HG02623 (cell line): ENCODE data around the gene GOLGA2.
"Not testable (repeated sequence)": the region's sequence is repeated elsewhere in the genome, so short reads cannot be mapped to it uniquely, and the experiment has no call there.

Experiments
- ATAC-seq: cut with Tn5 transposase; IDR thresholded peaks from one replicate; pipeline ENCODE4 v1.9.1; 2021; ENCODE audit warnings: moderate library complexity; ENCODE audit not compliant: unreplicated experiment

GOLGA2 gene

DNA sequence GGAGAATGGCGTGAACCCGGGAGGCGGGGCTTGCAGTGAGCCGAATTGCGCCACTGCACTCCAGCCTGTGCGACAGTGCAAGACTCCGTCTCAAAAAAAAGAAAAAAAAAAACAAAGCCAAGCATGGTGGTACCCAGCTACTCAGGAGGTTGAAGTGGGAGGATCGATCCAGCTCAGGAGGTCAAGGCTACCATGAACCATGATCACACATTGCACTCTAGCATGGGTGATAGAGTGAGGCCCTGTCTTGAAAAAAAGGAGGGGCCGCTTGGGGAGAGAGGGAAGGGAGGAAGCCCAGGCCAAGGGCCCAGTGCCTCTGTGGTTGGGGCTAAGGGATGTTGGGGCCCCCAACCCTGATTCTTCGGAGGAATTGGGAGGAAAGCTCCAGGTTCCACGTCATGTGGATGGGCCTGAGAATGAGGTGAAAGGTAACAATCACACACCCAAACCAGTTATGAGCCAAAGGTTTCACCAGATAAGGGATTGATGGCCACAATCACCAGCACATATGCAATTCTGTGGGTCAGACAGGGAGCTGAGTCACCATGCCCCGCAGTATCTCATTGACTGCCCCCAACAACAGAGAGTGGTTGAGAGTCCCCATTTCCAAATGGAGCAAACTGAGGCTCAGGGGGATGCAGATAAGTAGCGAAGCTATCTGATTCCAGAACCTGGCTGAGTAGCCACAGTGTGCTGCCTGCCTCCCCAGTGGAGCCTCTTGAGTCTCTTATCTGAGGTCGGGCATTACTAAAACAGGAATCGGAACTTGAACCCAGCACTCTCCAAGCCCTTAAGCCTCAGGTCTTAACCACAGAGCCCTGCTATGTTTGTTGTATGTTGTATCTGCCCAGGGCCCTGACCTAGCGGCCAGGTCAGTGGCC is 20.8 kb upstream of the GOLGA2 start:
- ATAC-seq = no peak

- no peak for ATAC-seq
Observed at GRCh38 chr9:128294142-128294541, 18.3 kb upstream of the GOLGA2 start.

GRCh38 chr9:128293091-128293490 is 17.3 kb upstream of the GOLGA2 start:
- no peak for ATAC-seq

GRCh38 chr9:128292009-128292408 is 16.2 kb upstream of the GOLGA2 start:
- no peak for ATAC-seq

DNA sequence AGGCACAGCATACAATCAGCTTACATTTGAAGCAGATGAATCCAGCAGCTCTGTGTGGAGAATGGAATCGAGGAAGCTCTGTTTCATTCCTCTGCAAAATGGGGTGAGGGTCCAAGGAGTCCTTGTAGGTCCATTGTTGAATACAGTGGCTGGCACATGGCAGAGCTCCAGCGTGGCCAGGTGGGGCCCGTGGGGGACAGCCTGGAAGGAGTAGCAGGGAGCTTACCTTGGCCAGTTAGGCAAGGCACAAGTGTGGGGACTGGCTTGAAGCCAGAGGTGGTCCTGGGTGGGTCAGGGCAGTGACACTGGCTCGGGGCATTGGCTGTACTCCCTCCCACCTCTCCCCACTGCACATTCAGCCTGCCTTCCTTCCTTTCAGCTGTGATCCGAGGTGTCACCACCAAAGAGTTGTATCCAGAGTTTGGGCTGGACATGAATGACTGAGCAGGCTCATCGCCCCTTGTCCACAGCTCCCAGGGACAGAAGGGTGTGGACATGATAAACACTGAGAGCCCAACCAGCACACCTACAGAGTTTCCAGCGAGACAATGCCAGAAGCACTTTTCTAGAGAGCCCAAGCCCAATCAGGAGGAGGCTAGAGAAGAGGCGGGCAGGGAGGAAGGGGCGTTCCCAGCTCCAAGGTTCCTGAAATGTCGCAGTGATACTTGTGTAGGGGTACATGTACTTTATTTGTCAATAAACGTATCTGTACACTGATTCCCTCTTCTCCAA is 12.6 kb upstream of the GOLGA2 start:
- ATAC-seq = no peak

GRCh38 chr9:128286440-128286839 is 10.6 kb upstream of the GOLGA2 start:
- no peak for ATAC-seq

- ATAC-seq = no peak
Observed at GRCh38 chr9:128285033-128285784, 9.4 kb upstream of the GOLGA2 start.

GRCh38 chr9:128282500-128282899 is 6.7 kb upstream of the GOLGA2 start:
- ATAC-seq = no peak

DNA sequence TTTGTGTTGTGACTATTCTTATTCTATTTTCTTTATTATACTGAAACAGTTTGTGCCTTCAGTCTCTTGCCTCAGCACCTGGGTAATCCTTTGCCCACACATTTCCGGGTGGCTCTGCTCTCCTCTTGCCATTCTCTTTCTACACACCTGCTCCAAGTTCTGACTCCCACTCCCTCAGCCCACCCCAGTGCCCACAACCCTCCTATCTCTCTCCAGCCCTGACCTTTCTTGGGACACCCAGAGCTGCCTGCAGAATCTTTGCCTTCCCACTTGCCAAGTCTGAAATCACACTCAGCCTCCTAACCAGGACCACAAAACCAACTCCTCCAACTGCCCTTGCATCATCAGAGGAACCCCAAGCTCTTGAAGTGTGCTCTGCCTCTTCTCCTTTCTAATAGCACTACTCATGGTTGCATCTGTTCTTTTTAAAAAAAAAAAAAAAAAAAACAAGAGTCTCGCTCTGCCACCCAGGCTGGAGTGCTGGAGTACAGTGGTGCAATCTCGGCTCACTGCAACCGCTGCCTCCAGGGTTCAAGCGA is 4.3 kb upstream of the GOLGA2 start:
- no peak for ATAC-seq

GRCh38 chr9:128279088-128280073 is 3.6 kb upstream of the GOLGA2 start:
- not testable (repeated sequence) for ATAC-seq

DNA sequence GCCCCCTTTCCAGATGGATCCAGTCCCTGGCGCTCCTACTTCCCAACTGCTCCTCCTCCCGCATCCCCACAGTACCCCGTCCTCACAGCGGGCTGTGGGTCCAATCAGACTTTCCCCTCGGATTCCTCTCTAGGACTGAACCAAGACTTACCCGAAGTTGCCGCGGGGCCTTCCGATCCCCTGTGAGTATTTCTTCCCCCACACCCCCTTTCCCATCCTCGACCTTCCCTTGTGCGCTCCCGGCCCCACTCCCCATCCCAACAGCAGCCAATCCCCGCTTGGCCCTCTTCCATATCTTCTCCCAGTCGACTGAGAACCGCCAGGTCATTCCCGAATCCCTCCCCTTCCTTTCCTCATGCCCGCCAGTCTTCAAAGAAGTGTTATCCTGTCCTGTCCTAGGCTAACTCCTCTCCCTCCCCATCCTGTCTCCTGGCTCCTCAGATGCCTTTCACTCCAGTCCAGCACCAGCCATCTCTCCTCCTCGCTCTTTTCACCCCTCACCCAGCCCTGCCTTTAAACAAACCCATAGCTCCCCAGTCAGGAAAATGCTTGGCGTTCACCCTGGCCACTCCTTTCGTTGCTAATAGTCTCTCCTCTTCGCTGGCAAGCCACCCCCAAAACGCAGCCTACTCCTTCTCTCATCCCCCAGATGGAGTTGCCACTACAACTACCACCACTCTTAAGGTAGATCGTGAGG is 915 bp upstream of the GOLGA2 start:
- no peak for ATAC-seq

GRCh38 chr9:128276008-128276573 is 284 bp upstream of the GOLGA2 start, which contains the start of gene SWI5:
SWI5 (plus strand) TSS chr9:128276276.
- ATAC-seq = peak; percentile 93

DNA sequence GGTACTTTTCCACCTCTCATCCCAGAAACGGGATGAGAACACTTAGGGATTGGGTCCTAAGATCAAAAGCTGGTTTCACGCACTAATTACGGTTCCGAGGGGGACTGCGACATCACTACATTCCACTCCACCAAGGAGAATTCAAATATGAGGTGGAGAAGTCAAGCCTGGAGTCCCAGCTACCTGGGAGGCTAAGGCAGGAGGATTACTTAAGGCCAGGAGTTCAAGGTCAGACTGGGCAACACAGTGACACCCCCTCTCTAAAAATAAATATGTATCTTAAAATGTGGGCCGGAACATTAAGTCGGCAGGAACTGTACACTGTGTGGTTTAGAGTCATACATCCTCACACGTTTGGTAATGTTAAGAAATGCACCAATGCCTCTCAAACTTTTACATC is 1.6 kb downstream of the GOLGA2 start:
- no peak for ATAC-seq

GRCh38 chr9:128271512-128271911 is 4.3 kb downstream of the GOLGA2 start:
- ATAC-seq = no peak

DNA sequence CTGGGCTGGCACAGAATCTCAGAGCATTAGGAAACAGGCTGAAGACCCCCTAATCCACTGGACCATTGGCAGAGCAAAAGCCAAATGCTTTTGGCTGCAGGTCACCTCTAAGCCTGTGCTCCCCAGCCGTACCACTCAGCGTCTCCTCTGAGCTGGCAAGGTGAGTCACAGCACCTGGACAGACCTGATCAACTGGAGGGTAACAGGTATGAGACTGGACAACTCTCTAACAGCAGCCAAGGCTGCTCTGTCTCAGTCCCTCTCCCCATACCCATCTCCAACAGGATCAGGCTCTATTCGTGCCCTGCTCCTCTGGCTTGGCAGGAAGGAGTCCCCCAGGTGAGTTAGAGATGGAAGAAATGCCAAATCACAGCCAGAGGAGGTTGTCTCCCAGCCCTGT is 4.7 kb downstream of the GOLGA2 start:
- no peak for ATAC-seq

- no peak for ATAC-seq
Observed at GRCh38 chr9:128266868-128267590, 8.8 kb downstream of the GOLGA2 start.

- ATAC-seq = no peak
Observed at GRCh38 chr9:128265348-128265847, 10.4 kb downstream of the GOLGA2 start.

DNA sequence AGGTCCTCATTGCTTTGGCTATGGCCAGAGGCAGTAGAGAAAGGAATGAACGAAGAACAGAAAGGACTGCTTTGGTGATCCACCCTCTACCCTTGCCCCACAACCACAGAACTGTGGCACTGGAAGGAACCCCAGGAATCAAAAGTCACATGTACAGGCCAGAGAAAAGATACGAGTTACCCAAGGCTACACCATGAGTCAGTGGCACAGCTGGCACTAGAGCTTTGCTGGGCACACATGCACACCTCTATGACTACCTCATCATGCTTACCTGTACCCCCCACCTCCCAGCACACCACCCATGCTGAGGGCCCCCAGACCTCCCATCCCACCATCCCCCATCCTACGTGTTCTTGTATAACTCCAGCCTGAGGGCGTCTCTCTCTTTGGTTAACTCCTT is 13.1 kb downstream of the GOLGA2 start:
- ATAC-seq = no peak
